Activated CD4-positive, alpha-beta T cell treated with anti-CD3 and anti-CD28 coated beads, Interleukin-2, amount 50 U/mL, for 48 hours (primary cell): Measurements from ENCODE around the gene RNASET2.
"Not testable (repeated sequence)": the region's sequence is repeated elsewhere in the genome, so short reads cannot be mapped to it uniquely, and the experiment has no call there.

ENCODE experiments used
- DNase-seq, 2 experiments: peaks; one replicate each; pipeline ENCODE4 v3.0.0-alpha.2; 2020

RNASET2 gene

DNA sequence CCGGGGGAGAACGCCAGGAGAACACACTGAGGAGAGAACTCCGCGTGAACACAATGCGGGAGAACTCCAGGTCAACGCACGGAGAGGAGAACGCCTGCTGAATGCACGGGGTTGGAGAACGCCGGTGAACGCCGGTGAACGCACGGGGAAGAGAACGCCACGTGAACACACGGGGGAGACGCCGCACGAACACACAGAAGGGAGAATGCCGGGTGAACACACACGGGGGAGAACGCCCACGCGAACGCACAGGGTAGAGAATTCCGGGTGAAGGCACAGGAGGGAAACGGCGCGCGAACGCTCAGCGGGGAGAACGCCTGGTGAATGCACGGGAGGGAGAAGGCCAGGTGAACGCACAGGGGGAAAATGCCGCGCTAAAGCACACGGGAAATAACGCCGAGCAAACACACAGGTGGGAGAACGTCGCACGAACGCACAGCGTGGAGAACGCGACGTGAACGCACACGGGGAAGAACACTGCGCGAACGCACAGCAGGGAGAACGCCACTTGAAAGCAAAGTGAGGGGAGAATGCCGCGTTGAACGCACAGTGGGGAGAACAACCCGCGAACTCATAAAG lies 56.1 kb downstream of the RNASET2 start:
- DNase-seq, result no peak

- DNase-seq, result no peak
These were observed 57.4 kb downstream of the RNASET2 start for GRCh38 chr6:166898910-166899309.

GRCh38 chr6:166894614-166895013 lies 61.7 kb downstream of the RNASET2 start:
- not testable (repeated sequence) for DNase-seq

- DNase-seq, result not testable (repeated sequence)
These were observed 63.9 kb downstream of the RNASET2 start for GRCh38 chr6:166892472-166892871.

DNA sequence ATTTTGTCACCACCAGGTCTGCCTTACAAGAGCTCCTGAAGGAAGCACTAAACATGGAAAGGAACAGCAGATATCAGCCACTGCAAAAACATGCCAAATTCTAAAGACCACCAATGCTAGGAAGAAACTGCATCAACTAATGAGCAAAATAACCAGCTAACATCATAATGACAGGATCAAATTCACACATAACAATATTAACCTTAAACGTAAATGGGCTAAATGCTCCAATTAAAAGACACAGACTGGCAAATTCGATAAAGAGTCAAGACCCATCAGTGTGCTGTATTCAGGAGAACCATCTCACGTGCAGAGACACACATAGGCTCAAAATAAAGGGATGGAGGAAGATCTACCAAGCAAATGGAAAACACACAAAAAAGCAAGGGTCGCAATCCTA lies 69.6 kb downstream of the RNASET2 start:
- DNase-seq, result not testable (repeated sequence)

DNA sequence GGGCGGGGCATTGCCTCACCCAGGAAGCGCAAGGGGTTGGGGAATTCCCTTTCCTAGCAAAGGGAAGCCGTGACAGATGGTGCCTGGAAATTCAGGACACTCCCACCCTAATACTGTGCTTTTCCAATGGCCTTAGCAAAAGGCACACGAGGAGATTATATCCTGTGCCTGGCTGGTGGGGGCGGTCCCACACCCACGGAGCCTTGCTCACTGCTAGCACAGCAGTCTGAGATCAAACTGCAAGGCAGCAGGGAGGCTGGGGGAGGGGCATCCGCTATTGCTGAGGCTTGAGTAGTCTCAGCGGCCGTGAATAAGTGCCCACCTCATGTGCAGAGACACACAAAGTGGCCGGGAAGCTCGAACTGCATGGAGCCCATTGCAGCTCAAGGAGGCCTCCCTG lies 71.4 kb downstream of the RNASET2 start:
- not testable (repeated sequence) for DNase-seq

GRCh38 chr6:166879594-166879993 lies 76.8 kb downstream of the RNASET2 start:
- DNase-seq, result no peak
